ENCODE results near the gene TBX5.

TBX5 gene

GRCh38 chr12:114405519-114406271 lies at the start of gene TBX5:
TSS of gene TBX5 (minus strand) at chr12:114406144. CDS start at chr12:114403898, 2,246 bp downstream.
- DNase-seq, result no peak

- DNase-seq, result no peak
Observed at GRCh38 chr12:114451657-114452056, 45.7 kb upstream of the TBX5 start.

- DNase-seq, result no peak
Observed at GRCh38 chr12:114450515-114451300, 44.8 kb upstream of the TBX5 start.

- DNase-seq, result no peak
Observed at GRCh38 chr12:114450019-114450418, 44.1 kb upstream of the TBX5 start.

GRCh38 chr12:114448618-114448933 lies 42.6 kb upstream of the TBX5 start:
- no peak for DNase-seq

GRCh38 chr12:114447799-114448617 lies 42.1 kb upstream of the TBX5 start:
- no peak for DNase-seq

GRCh38 chr12:114447274-114447716 lies 41.4 kb upstream of the TBX5 start:
- DNase-seq, result no peak

- DNase-seq, result no peak
Observed at GRCh38 chr12:114445401-114446323, 39.7 kb upstream of the TBX5 start.

- no peak for DNase-seq
Observed at GRCh38 chr12:114444422-114445279, 38.7 kb upstream of the TBX5 start.

- DNase-seq, result no peak
Observed at GRCh38 chr12:114443607-114444421, 37.9 kb upstream of the TBX5 start.

GRCh38 chr12:114442578-114442977 lies 36.6 kb upstream of the TBX5 start:
- DNase-seq, result no peak

GRCh38 chr12:114441545-114441944 lies 35.6 kb upstream of the TBX5 start:
- DNase-seq, result no peak

GRCh38 chr12:114441039-114441383 lies 35.1 kb upstream of the TBX5 start:
- no peak for DNase-seq

- no peak for DNase-seq
Observed at GRCh38 chr12:114440270-114441038, 34.5 kb upstream of the TBX5 start.

GRCh38 chr12:114439817-114440216 lies 33.9 kb upstream of the TBX5 start:
- DNase-seq, result no peak

- no peak for DNase-seq
Observed at GRCh38 chr12:114439261-114439683, 33.3 kb upstream of the TBX5 start.

- no peak for DNase-seq
Observed at GRCh38 chr12:114438635-114439256, 32.8 kb upstream of the TBX5 start.

- no peak for DNase-seq
Observed at GRCh38 chr12:114434341-114434740, 28.4 kb upstream of the TBX5 start.

GRCh38 chr12:114431902-114432301 lies 26.0 kb upstream of the TBX5 start:
- DNase-seq, result no peak

Measured in activated CD4-positive, CD25-positive, alpha-beta regulatory T cell (primary cell).